Hematopoietic multipotent progenitor cell treated with erythropoietin and hydrocortisone succinate and interleukin-3 and kit ligand, for 8 days (in vitro differentiated cells): ENCODE data around the gene ATP2C2.
A peak's percentile ranks its signal among the peaks of the same experiment; 100 is the strongest.
"Not testable (repeated sequence)": the region's sequence is repeated elsewhere in the genome, so short reads cannot be mapped to it uniquely, and the experiment has no call there.

ENCODE experiments used
- DNase-seq: peaks from one replicate; pipeline ENCODE4 v3.0.0-alpha.2; 2015

The ATP2C2 gene

GRCh38 chr16:84367750-84368307 lies 509 bp upstream of the ATP2C2 start:
- DNase-seq: no peak

DNA sequence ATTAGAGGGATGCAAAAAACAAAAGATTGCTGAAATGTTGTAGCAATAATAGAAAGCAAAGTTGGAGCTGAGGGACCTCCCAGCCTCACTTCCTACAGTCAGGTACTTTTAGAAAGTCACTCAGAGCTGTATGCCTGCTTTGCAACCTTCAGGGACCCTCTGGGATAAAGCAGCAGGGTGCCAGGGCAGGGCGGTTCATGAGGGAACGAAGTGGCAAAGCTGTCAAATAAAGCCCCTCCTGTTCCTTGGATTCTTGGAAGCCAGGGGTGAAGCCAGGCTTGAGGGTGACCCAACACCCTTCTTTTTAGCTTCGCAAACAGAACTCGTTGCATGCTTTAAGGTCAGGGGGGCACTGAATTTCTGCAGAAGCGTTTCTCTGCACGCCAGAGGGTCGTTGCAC lies 767 bp downstream of the ATP2C2 start:
- no peak for DNase-seq

DNA sequence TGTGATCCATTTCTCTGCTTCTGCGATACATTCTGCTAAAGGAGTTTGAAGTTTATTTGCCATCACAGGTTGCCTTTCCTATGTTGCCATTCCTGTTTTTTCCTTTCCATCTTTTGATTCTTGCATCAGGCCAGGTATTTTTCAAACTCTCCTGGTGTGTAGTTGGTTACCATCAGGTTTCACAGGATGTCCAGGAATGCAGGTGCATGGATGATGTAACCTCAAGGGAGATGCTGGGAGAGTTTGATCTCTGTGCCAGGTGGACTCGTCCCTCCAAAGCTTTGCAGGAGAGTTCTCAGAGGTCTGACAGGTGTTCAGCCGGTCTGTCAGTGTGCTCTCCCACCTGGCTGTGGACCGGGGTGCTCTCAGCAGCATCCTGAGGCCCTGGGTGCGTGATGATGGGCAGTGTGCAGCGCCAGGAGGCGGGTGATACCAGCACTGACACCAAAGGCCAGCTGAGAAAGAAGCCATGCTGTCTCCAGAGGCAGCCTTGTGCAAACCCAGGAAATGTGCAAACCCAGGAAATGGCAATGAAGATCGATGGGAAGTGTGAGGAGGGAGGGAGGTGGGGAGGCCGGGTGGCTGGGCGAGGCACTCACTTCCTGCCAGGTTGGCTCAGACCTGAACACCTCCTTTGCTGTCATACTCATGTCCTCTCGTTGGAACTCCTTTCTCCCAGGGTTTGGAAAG lies 1.7 kb downstream of the ATP2C2 start:
- no peak for DNase-seq

DNA sequence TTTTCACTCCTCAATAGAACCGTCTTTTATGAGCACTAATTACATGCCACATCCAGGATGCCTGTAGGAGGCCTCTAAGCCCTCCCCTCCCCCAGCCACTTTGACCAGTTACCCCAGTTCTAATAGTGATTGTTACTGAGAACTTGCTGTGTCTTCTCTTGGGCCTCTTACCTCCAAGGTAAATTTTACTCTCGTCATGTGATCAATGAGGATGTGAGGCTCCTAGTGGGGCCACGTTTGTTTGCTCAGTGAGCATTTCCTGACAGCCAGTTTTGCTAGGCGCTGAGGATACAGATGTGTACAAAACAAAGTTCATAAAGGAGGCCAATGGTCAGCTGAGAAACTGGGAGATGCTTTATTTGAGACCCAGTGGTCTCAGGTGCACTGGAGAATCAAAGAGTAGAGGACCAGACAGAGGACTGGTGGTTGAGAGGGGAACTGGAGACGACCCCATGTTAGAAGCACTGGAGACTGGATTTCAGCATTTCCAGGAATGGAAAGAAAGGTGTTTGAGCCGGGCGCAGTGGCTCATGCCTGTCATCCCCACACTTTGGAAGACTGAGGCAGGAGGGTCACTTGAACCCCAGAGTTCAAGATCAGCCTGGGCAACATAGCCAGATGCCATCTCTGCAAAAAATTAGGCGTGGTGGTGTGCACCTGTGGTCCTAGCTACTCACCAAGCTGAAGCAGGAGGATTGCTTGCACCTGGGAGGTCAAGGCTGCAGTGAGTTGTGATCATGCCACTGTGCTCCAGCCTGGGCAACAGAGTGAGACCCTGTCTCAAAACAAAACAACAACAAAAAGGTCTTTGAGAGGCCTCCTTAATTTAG lies 2.6 kb downstream of the ATP2C2 start:
- no peak for DNase-seq

DNA sequence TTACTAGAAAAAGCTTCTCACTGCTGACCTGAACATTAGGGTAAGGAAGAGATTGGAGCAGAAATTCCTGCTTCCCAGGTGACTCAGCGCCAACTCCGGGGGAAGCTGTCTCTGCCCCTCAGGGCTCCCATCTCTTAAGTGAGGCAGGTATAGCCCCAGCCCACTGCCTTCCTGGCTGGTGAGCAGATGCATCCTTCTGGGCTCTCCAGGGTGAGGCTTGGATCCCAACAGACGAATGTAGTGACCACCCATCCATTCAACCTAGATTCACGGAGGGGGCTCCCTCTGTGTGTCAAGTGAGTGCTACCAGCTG lies 3.2 kb downstream of the ATP2C2 start:
- no peak for DNase-seq

- no peak for DNase-seq
Observed at GRCh38 chr16:84373907-84374489, 5.7 kb downstream of the ATP2C2 start.

DNA sequence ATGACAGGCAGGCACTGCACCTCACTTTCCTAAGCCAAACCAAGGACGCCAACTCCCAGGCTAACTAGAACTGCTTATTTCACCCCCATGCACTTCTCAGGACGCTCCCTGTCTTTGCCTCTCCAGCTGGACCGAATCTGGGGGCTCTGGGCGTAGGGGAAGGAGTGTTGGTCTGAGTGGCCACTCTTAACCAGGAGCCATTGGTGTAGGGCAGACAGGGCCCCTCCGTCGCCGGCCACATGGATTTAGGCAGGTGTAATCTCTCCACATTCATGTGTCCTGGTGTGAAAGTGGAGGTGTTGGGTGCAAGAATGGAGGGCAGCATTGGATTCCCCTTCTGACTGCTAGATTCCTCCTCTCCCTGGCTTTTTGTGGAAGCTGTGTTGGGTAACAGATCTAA lies 9.8 kb downstream of the ATP2C2 start:
- no peak for DNase-seq

- no peak for DNase-seq
Observed at GRCh38 chr16:84378567-84378966, 10.2 kb downstream of the ATP2C2 start.

DNA sequence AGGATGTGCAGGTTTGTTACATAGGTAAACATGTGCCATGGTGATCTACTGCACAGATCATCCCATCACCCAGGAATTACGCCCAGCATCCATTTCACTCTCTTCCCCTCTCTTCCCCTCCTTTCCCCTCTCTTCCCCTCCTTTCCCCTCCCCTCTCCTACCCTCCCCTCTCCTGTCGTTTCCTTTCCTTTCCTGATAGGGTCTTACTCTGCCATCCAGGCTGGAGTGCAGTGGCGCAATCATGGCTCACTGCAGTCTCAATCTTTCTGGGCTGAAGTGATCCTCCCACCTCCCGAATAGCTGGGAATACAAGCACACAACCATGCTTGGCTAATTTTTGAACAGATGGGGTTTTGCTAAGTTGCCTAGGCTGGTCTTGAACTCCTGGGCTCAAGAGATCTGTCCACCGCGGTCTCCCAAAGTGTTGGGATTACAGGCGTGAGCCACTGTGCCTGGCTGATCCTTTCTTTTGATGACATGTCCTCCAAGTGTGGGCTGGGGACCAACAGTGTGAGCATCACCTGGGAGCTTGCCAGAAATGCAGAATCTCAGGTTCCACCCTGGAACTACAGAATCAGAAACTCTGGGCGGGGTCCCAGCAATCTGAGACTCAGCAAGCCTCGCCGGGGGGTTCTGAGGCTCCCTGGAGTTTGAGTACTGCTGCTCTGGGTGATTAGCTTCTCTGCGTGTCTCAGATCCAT lies 10.8 kb downstream of the ATP2C2 start:
- DNase-seq: no peak

DNA sequence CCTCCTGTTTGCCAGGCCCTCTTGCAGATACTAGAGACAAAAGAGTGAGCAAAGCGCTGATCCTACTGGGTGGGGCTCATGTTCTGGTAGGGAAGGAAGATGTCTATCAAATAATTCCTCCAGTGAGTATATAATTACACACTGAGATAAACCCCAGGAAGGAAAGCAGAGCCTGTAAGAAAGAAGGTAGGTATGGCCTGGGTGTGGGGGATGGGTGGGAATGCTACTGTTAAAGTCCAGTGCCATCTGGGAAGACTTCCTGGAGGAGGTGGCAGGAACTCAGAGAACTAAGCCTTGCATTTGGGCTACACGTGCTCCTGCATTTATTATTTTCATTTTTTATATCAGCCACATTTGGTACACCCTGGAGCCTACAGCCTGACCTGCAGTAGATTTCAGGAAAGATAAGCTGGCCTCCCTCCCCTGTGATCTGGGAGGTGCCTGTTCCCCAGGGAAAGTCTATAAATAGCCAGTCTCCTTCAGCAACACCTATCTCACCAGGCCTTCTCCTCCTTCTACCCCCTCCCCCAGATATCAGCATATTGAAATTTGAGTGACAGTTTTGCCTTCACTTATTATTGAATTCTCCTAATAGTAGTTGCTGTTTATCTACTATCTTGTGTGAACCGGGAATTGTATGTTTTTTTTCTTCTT lies 11.5 kb downstream of the ATP2C2 start:
- no peak for DNase-seq

DNA sequence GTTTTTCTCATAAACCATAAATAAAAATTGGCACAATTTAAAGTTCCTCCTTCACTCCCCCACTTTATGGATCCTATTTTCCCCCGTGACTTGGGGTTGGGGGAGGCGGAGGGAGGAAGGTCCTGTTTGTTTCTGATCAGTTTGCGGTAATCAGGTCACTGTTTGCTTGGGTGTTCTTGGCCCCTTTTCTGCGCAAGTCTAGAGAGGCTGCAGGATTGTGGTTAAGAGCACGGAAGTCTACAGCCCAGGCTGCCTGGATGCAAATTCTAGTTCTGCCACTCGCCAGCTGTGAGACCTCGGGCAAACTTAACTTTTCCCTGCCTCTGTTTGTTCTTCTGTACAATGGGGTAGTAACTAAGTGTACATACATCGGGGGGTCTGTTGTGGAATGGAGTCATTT lies 12.1 kb downstream of the ATP2C2 start:
- DNase-seq: peak; percentile 10

- DNase-seq: no peak
Observed at GRCh38 chr16:84382396-84382795, 14.1 kb downstream of the ATP2C2 start.

DNA sequence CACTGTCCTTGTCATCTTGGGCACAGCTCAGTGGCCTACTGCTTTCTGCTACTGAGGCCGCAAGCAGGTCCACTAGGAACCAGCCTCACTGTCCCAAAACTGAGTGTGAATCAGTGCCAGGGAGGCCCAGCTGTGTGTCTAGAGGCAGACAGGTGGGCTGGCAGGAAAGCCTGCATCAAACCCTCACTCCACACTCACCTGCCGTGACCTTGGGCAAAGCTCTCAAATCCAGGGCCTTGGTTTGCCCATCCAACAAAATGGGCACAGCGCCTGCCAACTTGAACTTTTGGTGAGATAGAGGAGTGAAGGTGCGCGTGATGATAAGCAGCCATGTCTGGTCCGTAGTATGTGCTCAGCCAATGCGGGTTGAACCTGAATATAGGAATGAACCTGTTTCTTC lies 14.8 kb downstream of the ATP2C2 start:
- DNase-seq: no peak

- no peak for DNase-seq
Observed at GRCh38 chr16:84386047-84386446, 17.7 kb downstream of the ATP2C2 start.

DNA sequence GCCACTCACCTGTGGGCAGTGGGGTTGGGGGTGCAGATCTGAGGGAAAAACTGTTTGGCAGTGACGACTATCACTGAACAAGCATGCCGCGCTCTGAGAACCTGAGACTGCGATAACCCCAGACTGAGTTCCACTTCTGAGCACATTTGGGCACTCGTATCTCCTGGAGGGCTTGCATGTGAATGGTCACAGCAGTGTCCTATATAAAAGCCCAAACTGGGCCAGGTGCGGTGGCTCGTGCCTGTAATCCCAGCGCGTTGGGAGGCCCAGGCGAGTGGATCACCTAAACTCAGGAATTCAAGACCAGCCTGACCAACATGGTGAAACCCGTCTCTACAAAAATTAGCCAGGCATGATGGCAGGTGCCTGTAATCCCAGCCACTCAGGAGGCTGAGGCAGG lies 18.7 kb downstream of the ATP2C2 start:
- DNase-seq: no peak

GRCh38 chr16:84390131-84390785 lies 21.9 kb downstream of the ATP2C2 start:
- no peak for DNase-seq

DNA sequence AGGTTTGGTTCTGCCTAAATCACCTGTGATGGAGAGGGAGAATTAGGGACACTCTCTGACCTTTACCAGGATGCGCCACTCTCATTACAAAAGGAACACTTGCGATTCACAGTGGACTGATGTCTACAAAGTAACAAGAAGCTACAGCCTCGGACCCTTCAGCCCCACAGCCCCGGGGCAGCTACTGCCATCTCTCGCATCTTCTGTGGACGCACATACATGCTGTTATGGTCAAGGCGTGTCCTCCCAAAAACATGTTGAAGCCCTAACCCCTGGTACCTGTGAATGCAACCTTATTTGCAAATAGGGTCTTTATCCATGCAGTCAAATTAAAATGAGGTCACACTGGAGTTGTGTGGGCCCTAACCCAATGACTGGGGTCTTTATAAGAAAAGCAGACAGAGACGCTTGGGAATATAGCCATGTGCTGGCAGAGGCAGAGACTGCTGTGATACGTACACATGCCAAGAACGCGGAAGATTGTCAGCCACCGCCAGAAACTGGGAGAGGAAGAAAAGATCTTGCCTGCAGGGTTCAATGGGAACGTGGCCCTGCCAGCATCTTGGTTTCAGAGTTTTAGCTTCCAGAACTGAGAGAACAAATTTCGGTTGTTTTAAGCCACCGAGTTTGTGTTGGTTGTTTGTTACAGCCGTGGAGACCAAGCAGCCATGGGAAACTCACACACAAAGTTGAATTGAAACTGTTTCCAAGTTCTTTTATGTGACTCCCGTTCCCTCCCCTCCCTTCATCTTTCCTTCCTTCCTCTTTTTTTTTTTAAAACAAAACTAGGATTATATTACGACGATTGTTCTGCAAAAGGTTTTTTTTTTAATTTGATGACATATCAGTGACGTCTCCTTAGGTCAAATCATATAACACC lies 23.1 kb downstream of the ATP2C2 start:
- no peak for DNase-seq

DNA sequence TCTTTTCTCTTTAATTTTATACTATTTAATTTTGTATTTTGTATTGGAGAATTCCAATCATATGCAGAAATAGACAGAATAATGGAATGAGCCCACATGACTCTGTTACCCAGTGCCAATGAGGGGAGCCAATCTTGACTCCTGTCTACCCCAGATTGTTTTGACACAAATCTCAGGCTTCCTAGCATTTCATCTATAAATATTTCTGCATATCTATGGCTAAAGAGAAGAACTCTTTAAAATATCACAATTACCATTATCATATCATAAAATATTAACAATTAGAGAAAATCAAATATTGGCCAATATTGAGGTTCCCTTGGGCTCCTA lies 23.7 kb downstream of the ATP2C2 start:
- DNase-seq: no peak

- not testable (repeated sequence) for DNase-seq
Observed at GRCh38 chr16:84396082-84396481, 27.7 kb downstream of the ATP2C2 start.

- no peak for DNase-seq
Observed at GRCh38 chr16:84396537-84397008, 28.2 kb downstream of the ATP2C2 start.

DNA sequence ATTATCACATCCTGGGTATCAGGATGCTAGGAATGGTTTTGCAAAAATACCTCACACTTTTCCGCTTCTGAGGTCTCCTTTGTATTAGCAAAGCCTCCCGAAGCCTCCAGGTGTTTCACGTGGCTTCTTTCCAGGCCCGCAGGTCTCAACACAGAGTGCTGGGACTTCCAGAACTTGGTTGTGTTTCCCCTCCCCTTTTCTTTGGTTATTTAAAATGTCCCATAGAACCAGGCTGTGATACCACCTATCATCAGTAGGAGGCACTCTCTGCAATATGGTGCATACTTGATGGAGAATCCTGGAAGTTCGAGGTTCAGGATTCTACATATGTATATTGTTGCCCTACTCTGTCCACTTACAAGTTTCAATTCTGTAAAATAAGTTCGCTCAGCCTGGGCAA lies 28.8 kb downstream of the ATP2C2 start:
- DNase-seq: no peak
